GM23338 (cell line): ENCODE measurements around the gene NAALADL2. TPM values are rescaled to one million over a fixed set of nuclear protein-coding genes. Genes with fewer than 3 reads are reported as not detected.

ENCODE experiments used
- ATAC-seq: fragments of 200-7000 bp; cut with Tn5 transposase; 3 replicates; pipeline ENCODE4 v1.9.1; 2020
- DNase-seq: peaks from one replicate; pipeline ENCODE4 v3.0.0-alpha.2; 2015; ENCODE audit warnings: low spot score
- H2AFZ ChIP-seq: fragments of 200-600 bp; sonication (generic); 2 replicates; pipeline ENCODE4 v1.8.0; 2016; ENCODE audit warnings: antibody characterized with exemption, mild to moderate bottlenecking, moderate library complexity
- H3F3A ChIP-seq: fragments of 200-600 bp; sonication (generic); replicated peaks from 2 replicates; pipeline ENCODE4 v1.8.0; 2017; ENCODE audit warnings: antibody characterized with exemption, mixed run types, low read depth
- H3K27ac ChIP-seq: fragments of 200-600 bp; sonication (generic); 2 replicates; pipeline ENCODE4 v1.6.1; 2016; ENCODE audit warnings: low read depth
- H3K27me3 ChIP-seq: fragments of 200-600 bp; sonication (generic); 2 replicates; pipeline ENCODE4 v1.8.0; 2016; ENCODE audit warnings: mild to moderate bottlenecking, mixed run types, moderate library complexity; ENCODE audit not compliant: insufficient read depth
- H3K36me3 ChIP-seq: fragments of 200-600 bp; sonication (generic); 2 replicates; pipeline ENCODE4 v1.8.0; 2016; ENCODE audit warnings: mild to moderate bottlenecking; ENCODE audit not compliant: insufficient read depth
- H3K4me1 ChIP-seq: fragments of 200-600 bp; sonication (generic); 2 replicates; pipeline ENCODE4 v1.8.0; 2016; ENCODE audit warnings: mild to moderate bottlenecking, moderate library complexity; ENCODE audit not compliant: insufficient read depth
- H3K4me2 ChIP-seq: fragments of 200-600 bp; sonication (generic); 2 replicates; pipeline ENCODE4 v1.7.1; 2017; ENCODE audit warnings: mixed run types
- H3K4me3 ChIP-seq: fragments of 200-600 bp; sonication (generic); 2 replicates; pipeline ENCODE4 v1.6.1; 2016; ENCODE audit warnings: mixed run types
- H3K79me2 ChIP-seq: fragments of 200-600 bp; sonication (generic); replicated peaks from 2 replicates; pipeline ENCODE4 v1.8.0; 2017; ENCODE audit warnings: mild to moderate bottlenecking; ENCODE audit not compliant: insufficient read depth
- H3K9me2 ChIP-seq: fragments of 200-600 bp; sonication (generic); 2 replicates; pipeline ENCODE4 v1.8.0; 2017; ENCODE audit not compliant: insufficient read depth
- H4K20me1 ChIP-seq: fragments of 200-600 bp; sonication (generic); replicated peaks from 2 replicates; pipeline ENCODE4 v1.8.0; 2017; ENCODE audit warnings: mild to moderate bottlenecking; ENCODE audit not compliant: insufficient read depth
- H3K27ac Mint-ChIP-seq: 2 replicates; pipeline ENCODE4 v1.8.0; 2020; ENCODE audit warnings: inconsistent platforms, mild to moderate bottlenecking, moderate library complexity, mixed read lengths
- H3K27me3 Mint-ChIP-seq: 3 replicates; pipeline ENCODE4 v1.8.0; 2022; ENCODE audit warnings: low read depth, mild to moderate bottlenecking, moderate library complexity, mixed read lengths, inconsistent platforms; ENCODE audit not compliant: insufficient read depth, poor library complexity
- H3K36me3 Mint-ChIP-seq: 3 replicates; pipeline ENCODE4 v1.8.0; 2021; ENCODE audit warnings: low read depth, mild to moderate bottlenecking, inconsistent platforms, moderate library complexity, mixed read lengths
- H3K4me1 Mint-ChIP-seq: 3 replicates; pipeline ENCODE4 v1.8.0; 2020; ENCODE audit warnings: mild to moderate bottlenecking, inconsistent platforms, mixed read lengths
- H3K4me3 Mint-ChIP-seq: 3 replicates; pipeline ENCODE4 v1.8.0; 2021; ENCODE audit warnings: moderate library complexity, mild to moderate bottlenecking, inconsistent platforms, mixed read lengths
- H3K9me3 Mint-ChIP-seq: 3 replicates; pipeline ENCODE4 v1.8.0; 2020; ENCODE audit warnings: moderate library complexity, mild to moderate bottlenecking, inconsistent platforms, mixed read lengths
- EZH2phosphoT487 ChIP-seq: fragments of 200-600 bp; sonication (generic); IDR thresholded peaks from one replicate; pipeline ENCODE4 v1.8.1; 2018; ENCODE audit warnings: antibody characterized with exemption; ENCODE audit not compliant: unreplicated experiment
- NANOG ChIP-seq: IDR thresholded peaks from 2 replicates; pipeline ENCODE4 v1.6.1; 2016; ENCODE audit warnings: antibody characterized with exemption, borderline replicate concordance
- STAT1 ChIP-seq: IDR thresholded peaks from one replicate; pipeline ENCODE4 v1.6.1; 2016; ENCODE audit warnings: antibody characterized with exemption; ENCODE audit not compliant: unreplicated experiment
- ZNF114 ChIP-seq: fragments of 250-450 bp; sonication (Bioruptor Pico); IDR thresholded peaks from 2 replicates; pipeline ENCODE4 v1.5.0; 2020; ENCODE audit warnings: mild to moderate bottlenecking, moderate library complexity
- ZNF331 ChIP-seq: fragments of 250-450 bp; sonication (Bioruptor Pico); IDR thresholded peaks from 2 replicates; pipeline ENCODE4 v1.5.0; 2020; ENCODE audit warnings: low read depth, mild to moderate bottlenecking, moderate library complexity
- polyA plus RNA-seq: library from polyadenylated mRNA; unstranded; fragments of >200 nt; fragmentation: Nextera tagmentation; extraction: Ambion mirVana; gene quantifications from 2 replicates; pipeline ENCODE4 v1.2.1, GENCODE V29; 2016
- total RNA-seq: library from RNA; depleted of rRNA; stranded (reverse); fragments of >200 nt; shearing (Covaris generic); gene quantifications from 2 replicates; pipeline ENCODE4 v1.2.3, GENCODE V29; 2014
- TF ChIP-seq, protein P1 (sequence below): IDR thresholded peaks from one replicate; pipeline ENCODE4 v1.6.1; 2018; ENCODE audit warnings: antibody characterized with exemption; ENCODE audit not compliant: unreplicated experiment
- TF ChIP-seq, protein P2 (sequence below): fragments of 250-450 bp; sonication (Bioruptor Pico); IDR thresholded peaks from 2 replicates; pipeline ENCODE4 v1.5.0; 2020; ENCODE audit warnings: mild to moderate bottlenecking, moderate library complexity

Gene NAALADL2
- total and polyA plus RNA-seq, 2 experiments from 2014 or later: 1.6 to 2.6 TPM

DNA sequence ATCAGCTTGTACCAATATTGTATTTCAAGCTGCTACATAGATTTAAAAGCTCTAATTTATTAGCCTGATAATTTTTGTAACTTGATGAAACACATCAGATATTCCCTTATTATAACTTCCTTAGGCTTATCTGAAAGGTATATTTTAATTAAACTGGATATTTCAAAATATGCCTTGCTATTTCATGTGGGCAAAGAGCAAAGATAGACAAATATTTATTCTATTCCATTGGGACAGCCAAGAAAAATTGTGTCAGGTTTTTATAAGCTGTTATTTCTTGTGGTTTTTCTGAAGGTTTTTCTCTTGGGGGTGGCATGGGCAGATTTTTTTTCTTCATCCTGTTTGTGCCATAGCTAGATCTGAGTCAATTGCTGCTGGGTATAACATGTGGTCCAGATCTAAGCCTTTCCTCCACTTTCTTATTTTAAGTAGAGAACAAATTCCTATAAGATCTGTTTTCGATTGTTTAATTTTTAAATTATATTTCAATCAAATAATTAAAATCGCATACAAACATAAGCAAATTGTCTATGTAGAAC lies 249.5 kb downstream of the NAALADL2 start:
- Histone ChIP-seq H3K4me2 (no peak overlapping the region), H3F3A (no peaks in the 10 kb centered on the region), H3K27ac (no peak overlapping the region), H3K79me2 (no peaks in the 10 kb centered on the region), H4K20me1 (no peaks in the 10 kb centered on the region), H3K27me3 (no peaks in the 10 kb centered on the region), H3K4me1 (no peaks in the 10 kb centered on the region), H3K36me3 (no peaks in the 10 kb centered on the region), H3K9me2 (no peaks in the 10 kb centered on the region), H3K4me3 (no peak overlapping the region), H2AFZ (no peak overlapping the region)
- DNase-seq (no peak), ATAC-seq (no peak)
- no peak for TF ChIP-seq STAT1
- TF ChIP-seq, protein P1, sequence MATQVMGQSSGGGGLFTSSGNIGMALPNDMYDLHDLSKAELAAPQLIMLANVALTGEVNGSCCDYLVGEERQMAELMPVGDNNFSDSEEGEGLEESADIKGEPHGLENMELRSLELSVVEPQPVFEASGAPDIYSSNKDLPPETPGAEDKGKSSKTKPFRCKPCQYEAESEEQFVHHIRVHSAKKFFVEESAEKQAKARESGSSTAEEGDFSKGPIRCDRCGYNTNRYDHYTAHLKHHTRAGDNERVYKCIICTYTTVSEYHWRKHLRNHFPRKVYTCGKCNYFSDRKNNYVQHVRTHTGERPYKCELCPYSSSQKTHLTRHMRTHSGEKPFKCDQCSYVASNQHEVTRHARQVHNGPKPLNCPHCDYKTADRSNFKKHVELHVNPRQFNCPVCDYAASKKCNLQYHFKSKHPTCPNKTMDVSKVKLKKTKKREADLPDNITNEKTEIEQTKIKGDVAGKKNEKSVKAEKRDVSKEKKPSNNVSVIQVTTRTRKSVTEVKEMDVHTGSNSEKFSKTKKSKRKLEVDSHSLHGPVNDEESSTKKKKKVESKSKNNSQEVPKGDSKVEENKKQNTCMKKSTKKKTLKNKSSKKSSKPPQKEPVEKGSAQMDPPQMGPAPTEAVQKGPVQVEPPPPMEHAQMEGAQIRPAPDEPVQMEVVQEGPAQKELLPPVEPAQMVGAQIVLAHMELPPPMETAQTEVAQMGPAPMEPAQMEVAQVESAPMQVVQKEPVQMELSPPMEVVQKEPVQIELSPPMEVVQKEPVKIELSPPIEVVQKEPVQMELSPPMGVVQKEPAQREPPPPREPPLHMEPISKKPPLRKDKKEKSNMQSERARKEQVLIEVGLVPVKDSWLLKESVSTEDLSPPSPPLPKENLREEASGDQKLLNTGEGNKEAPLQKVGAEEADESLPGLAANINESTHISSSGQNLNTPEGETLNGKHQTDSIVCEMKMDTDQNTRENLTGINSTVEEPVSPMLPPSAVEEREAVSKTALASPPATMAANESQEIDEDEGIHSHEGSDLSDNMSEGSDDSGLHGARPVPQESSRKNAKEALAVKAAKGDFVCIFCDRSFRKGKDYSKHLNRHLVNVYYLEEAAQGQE: no peak
- TF ChIP-seq EZH2phosphoT487: no peak
- TF ChIP-seq, protein P2, sequence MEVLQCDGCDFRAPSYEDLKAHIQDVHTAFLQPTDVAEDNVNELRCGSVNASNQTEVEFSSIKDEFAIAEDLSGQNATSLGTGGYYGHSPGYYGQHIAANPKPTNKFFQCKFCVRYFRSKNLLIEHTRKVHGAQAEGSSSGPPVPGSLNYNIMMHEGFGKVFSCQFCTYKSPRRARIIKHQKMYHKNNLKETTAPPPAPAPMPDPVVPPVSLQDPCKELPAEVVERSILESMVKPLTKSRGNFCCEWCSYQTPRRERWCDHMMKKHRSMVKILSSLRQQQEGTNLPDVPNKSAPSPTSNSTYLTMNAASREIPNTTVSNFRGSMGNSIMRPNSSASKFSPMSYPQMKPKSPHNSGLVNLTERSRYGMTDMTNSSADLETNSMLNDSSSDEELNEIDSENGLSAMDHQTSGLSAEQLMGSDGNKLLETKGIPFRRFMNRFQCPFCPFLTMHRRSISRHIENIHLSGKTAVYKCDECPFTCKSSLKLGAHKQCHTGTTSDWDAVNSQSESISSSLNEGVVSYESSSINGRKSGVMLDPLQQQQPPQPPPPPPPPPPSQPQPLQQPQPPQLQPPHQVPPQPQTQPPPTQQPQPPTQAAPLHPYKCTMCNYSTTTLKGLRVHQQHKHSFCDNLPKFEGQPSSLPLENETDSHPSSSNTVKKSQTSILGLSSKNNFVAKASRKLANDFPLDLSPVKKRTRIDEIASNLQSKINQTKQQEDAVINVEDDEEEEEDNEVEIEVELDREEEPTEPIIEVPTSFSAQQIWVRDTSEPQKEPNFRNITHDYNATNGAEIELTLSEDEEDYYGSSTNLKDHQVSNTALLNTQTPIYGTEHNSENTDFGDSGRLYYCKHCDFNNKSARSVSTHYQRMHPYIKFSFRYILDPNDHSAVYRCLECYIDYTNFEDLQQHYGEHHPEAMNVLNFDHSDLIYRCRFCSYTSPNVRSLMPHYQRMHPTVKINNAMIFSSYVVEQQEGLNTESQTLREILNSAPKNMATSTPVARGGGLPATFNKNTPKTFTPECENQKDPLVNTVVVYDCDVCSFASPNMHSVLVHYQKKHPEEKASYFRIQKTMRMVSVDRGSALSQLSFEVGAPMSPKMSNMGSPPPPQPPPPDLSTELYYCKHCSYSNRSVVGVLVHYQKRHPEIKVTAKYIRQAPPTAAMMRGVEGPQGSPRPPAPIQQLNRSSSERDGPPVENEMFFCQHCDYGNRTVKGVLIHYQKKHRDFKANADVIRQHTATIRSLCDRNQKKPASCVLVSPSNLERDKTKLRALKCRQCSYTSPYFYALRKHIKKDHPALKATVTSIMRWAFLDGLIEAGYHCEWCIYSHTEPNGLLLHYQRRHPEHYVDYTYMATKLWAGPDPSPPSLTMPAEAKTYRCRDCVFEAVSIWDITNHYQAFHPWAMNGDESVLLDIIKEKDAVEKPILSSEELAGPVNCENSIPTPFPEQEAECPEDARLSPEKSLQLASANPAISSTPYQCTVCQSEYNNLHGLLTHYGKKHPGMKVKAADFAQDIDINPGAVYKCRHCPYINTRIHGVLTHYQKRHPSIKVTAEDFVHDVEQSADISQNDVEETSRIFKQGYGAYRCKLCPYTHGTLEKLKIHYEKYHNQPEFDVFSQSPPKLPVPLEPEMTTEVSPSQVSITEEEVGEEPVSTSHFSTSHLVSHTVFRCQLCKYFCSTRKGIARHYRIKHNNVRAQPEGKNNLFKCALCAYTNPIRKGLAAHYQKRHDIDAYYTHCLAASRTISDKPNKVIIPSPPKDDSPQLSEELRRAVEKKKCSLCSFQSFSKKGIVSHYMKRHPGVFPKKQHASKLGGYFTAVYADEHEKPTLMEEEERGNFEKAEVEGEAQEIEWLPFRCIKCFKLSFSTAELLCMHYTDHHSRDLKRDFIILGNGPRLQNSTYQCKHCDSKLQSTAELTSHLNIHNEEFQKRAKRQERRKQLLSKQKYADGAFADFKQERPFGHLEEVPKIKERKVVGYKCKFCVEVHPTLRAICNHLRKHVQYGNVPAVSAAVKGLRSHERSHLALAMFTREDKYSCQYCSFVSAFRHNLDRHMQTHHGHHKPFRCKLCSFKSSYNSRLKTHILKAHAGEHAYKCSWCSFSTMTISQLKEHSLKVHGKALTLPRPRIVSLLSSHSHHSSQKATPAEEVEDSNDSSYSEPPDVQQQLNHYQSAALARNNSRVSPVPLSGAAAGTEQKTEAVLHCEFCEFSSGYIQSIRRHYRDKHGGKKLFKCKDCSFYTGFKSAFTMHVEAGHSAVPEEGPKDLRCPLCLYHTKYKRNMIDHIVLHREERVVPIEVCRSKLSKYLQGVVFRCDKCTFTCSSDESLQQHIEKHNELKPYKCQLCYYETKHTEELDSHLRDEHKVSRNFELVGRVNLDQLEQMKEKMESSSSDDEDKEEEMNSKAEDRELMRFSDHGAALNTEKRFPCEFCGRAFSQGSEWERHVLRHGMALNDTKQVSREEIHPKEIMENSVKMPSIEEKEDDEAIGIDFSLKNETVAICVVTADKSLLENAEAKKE (CRISPR knock-in tag): no peak
- TF ChIP-seq ZNF114 (CRISPR knock-in tag): no peak
- TF ChIP-seq ZNF331: no peak
- TF ChIP-seq NANOG: no peak
- H3K27me3 Mint-ChIP-seq: no peaks in the 10 kb centered on the region
- no peaks in the 10 kb centered on the region for H3K36me3 Mint-ChIP-seq
- H3K9me3 Mint-ChIP-seq: no peaks in the 10 kb centered on the region
- H3K4me1 Mint-ChIP-seq: peaks cover 8% of the 10 kb centered on the region; the same call in 2 of the 3 replicates
- no peak overlapping the region for H3K27ac Mint-ChIP-seq
- H3K4me3 Mint-ChIP-seq: no peak overlapping the region
